ENCODE results near the gene ALPK3.
"Not testable (repeated sequence)": the region's sequence is repeated elsewhere in the genome, so short reads cannot be mapped to it uniquely, and the experiment has no call there.

The ALPK3 gene

DNA sequence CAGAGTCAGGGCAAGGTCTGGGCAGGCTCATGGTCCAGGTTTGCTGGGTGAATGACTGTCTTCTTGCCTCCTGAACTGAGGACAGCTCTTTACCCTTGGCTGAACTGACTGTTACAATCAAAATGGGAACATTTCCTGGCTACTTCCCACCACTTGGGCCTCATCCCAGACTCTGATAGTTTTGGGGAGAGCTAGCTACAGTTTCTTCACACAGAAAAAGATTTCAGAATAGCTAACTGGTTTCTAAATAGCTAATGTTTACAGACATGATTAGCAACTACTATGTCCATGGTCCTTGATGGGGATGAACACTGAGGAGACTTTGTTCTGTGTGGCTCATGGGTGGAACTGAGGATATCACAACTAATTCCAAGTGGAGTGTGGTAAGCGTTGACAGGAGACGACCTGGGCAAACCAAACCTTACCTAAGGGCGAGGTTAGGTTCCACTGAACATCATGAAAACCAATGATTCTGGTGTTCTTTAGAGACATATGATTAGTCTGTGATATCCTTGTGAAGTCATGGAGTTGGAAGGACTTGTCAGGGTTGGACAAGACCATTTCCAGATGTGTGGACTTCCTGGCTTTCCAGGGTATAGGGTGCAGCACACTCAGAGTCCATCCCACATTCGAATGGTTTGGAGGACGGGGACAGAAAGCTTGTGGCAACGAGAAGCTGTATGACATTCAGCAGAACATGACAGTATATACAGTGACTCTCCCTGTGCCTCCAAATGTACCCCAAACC lies 7.3 kb downstream of the ALPK3 start:
- no peak for DNase-seq (ENCODE audit: low read depth)

- no peak for DNase-seq (ENCODE audit: low read depth)
Observed at GRCh38 chr15:84826369-84826823, 9.2 kb downstream of the ALPK3 start.

- DNase-seq (ENCODE audit: low read depth) = no peak
Observed at GRCh38 chr15:84827246-84827645, 10.1 kb downstream of the ALPK3 start.

DNA sequence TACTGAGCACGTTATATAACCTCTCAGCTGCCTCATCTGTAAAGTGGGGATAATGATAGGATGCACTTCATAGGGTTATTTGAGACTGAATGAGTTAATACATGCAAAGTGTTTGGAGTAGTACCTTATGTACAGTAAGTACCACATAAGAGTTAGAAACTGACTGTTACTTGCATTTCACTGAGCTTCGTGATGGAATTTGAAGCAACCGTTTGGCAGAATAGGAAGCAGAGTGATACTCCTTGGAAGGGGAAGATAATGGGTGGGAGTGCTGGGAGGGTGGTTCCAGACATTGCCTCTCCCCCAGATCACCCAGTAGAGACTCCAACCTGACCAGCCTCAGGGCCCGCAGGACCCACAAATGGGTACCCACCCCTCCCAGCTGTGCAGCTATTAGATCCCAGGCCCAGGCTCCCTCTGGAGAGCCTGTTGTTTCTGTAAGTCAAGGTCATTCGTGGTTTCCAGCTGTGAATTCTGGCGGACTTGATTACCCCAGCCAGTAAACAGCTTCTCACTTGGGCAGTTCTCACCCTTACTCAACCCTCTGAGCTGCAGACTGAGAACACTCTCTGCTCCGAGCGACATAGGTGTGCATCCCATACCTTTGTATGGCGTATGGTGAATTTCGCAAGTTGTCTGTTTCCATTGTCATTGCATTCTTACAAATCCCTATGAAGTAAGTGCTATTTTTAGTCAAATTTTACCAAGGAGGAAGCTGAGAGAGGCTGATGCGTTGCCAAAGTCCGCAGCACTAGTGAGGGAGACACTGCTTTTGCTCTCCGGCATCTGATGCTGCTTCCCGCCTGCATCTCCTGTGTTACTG lies 11.1 kb downstream of the ALPK3 start:
- no peak for DNase-seq (ENCODE audit: low read depth)

DNA sequence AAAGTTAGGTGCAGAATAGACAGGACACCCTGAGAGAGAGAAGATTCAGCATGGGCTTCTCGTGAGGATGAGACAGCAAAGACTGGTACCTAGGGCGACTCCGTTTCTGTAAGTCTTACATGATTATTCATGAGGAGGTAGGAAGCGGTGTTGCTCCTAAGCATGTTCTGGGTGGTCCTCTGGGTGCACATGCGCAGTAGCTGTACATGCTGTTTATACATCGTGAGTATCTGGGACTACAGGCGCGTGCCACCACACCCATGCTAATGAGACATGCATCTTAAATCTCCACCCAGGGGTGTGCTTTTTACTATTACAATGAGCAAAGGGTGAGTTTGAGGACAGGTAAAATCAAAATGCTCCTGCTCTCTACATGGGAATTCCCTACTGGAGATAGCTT lies 12.3 kb downstream of the ALPK3 start:
- no peak for DNase-seq (ENCODE audit: low read depth)

- DNase-seq (ENCODE audit: low read depth) = no peak
Observed at GRCh38 chr15:84830036-84830435, 12.9 kb downstream of the ALPK3 start.

GRCh38 chr15:84831028-84831427 lies 13.9 kb downstream of the ALPK3 start:
- no peak for DNase-seq (ENCODE audit: low read depth)

GRCh38 chr15:84831613-84832012 lies 14.5 kb downstream of the ALPK3 start:
- DNase-seq (ENCODE audit: low read depth) = no peak

GRCh38 chr15:84832448-84833040 lies 15.4 kb downstream of the ALPK3 start:
- DNase-seq (ENCODE audit: low read depth) = no peak

GRCh38 chr15:84833447-84834228 lies 16.5 kb downstream of the ALPK3 start:
- DNase-seq (ENCODE audit: low read depth) = no peak

- no peak for DNase-seq (ENCODE audit: low read depth)
Observed at GRCh38 chr15:84834229-84834955, 17.2 kb downstream of the ALPK3 start.

GRCh38 chr15:84834969-84835368 lies 17.8 kb downstream of the ALPK3 start:
- no peak for DNase-seq (ENCODE audit: low read depth)

- DNase-seq (ENCODE audit: low read depth) = no peak
Observed at GRCh38 chr15:84835661-84836337, 18.6 kb downstream of the ALPK3 start.

DNA sequence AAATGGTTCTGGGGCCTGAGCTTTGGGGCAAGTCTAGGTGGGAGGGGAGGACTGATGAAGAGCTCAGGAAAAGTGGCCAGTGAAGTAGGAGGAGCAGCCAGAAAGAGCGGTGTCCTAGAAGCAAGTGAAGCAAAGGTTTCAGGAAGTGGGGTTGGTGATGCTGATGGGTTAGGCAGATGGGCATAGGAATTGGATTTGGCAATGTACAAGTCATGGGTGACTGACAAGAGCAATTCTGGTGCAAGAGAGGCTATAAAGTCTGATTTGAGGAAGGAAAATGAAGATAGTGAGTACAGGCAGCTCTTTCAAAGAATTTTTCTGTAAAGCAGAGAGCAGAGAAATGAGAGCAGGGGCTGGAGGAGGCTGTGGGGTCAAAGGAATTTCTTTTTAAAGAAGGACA lies 19.7 kb downstream of the ALPK3 start:
- DNase-seq (ENCODE audit: low read depth) = no peak

- no peak for DNase-seq (ENCODE audit: low read depth)
Observed at GRCh38 chr15:84839714-84840113, 22.6 kb downstream of the ALPK3 start.

DNA sequence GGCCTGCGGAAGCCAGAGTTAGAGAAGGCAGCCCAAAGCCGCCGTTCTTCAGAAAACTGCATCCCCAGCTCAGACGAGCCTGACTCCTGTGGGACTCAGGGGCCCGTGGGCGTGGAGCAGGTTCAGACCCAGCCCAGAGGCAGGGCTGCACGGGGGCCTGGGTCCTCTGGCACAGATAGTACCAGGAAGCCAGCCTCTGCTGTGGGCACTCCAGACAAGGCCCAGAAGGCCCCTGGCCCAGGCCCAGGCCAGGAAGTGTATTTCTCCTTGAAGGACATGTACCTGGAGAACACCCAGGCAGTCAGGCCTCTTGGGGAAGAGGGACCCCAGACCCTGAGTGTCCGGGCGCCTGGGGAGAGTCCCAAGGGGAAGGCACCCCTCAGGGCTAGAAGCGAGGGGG lies 23.1 kb downstream of the ALPK3 start:
- no peak for DNase-seq (ENCODE audit: low read depth)

DNA sequence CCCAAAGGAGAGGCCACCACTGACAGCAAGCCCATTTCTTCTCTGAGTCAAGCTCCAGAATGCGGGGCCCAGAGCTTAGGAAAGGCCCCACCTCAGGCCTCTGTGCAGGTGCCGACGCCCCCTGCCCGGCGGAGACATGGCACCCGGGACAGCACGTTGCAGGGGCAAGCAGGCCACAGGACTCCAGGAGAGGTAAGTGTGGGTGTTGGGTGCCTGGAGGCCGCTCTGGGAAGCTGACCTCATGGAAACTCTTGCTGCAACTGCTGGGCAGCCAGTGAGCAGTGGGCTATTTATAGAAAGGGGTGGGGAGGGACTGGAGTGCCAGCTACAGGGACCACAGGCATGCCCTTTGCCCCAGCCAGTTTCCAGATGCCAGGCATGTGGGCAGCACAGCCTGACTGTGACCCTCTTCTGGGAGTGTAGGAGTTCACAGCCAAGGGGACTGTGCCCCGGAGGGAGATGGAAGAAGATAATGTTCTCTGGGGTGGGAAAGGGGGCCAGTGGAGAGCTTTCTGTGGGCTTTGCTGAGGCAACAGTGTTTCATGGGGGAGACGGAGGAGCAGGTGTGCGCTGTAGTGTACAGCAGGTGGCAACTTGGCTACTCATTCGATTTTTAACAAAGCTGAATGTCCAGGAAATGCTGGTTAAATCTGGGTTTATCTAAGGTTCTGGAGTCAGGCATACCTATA lies 23.7 kb downstream of the ALPK3 start:
- no peak for DNase-seq (ENCODE audit: low read depth)

GRCh38 chr15:84842781-84843180 lies 25.6 kb downstream of the ALPK3 start:
- no peak for DNase-seq (ENCODE audit: low read depth)

DNA sequence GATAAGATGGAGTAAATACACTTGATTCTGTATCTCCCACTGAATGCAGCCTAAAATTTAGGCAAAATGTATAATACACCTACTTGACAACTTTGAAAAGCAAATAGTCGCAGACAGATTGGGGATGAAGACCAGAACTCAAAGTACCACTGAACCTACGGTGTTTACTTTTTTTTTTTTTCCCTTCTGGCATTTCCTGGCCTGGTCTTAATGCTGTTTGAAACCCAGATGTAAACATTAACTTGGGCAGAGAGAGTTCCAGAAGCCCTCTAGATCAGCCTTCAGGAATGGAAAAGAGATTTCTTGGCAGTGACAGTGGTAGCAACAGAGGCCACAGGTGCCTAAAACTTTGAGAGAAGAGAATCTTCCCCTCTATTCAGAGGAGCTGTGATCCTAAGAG lies 27.8 kb downstream of the ALPK3 start:
- no peak for DNase-seq (ENCODE audit: low read depth)

DNA sequence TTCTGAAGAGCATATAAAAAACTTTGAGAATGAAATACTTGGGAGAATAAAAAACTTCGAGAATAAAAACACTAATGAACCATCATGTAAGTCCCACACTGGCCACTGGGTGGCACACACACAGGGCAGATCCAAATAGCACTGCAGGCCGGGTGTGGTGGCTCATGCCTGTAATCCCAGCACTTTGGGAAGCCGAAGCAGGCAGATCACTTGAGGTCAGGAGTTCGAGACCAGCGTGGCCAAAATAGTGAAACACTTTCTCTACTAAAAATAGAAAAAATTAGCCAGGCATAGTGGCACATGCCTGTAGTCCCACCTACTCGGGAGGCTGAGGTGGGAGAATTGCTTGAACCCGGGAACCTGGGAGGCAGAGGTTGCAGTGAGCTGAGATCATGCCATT lies 28.5 kb downstream of the ALPK3 start:
- DNase-seq (ENCODE audit: low read depth) = not testable (repeated sequence)
